A673 (cell line): Measurements from ENCODE around the gene ASIC2. TPM values are rescaled to one million over a fixed set of nuclear protein-coding genes. Genes with fewer than 3 reads are reported as not detected.

ENCODE experiments used
- BruUV-seq: library from RNA; stranded (reverse); fragments of 400-500 nt; replicated peaks from 2 replicates; lab custom pipeline; 2021; lab: Mats Ljungman, UMichigan
- CTCF ChIA-PET: fragments of 300-600 bp; sonication (Branson Sonifier 250); formaldehyde crosslinking; loops from one replicate; lab custom pipeline; 2022; ENCODE audit warnings: antibody characterized with exemption; lab: Charles Lee
- POLR2A ChIA-PET: fragments of 300-600 bp; sonication (Branson Sonifier 250); formaldehyde crosslinking; loops from one replicate; lab custom pipeline; 2022; ENCODE audit warnings: antibody characterized with exemption; ENCODE audit not compliant: low non-redundant PET; lab: Charles Lee
- DNase-seq: peaks from one replicate; pipeline ENCODE4 v3.0.0-alpha.2; 2015; ENCODE audit warnings: low spot score
- H3K27ac ChIP-seq: fragments of 200-600 bp; sonication (generic); 2 replicates; pipeline ENCODE4 v1.5.1; 2016; ENCODE audit warnings: mixed run types, low read depth, mild to moderate bottlenecking, mixed read lengths, antibody characterized with exemption, low read length; ENCODE audit not compliant: poor library complexity, severe bottlenecking
- H3K27me3 ChIP-seq: fragments of 200-600 bp; sonication (generic); replicated peaks from 2 replicates; pipeline ENCODE4 v1.6.1; 2017; ENCODE audit warnings: mixed run types, low read depth, mild to moderate bottlenecking, mixed read lengths, antibody characterized with exemption, low read length; ENCODE audit not compliant: insufficient read depth, poor library complexity
- H3K36me3 ChIP-seq: fragments of 200-600 bp; sonication (generic); 2 replicates; pipeline ENCODE4 v1.6.1; 2016; ENCODE audit warnings: mixed run types, mild to moderate bottlenecking, mixed read lengths, antibody characterized with exemption, low read length; ENCODE audit not compliant: insufficient read depth, poor library complexity, severe bottlenecking
- H3K4me1 ChIP-seq: fragments of 200-600 bp; sonication (generic); 2 replicates; pipeline ENCODE4 v1.6.1; 2017; ENCODE audit warnings: mixed run types, mild to moderate bottlenecking, mixed read lengths, antibody characterized with exemption, low read length; ENCODE audit not compliant: insufficient read depth, poor library complexity, severe bottlenecking
- H3K4me3 ChIP-seq: fragments of 200-600 bp; sonication (generic); 2 replicates; pipeline ENCODE4 v1.5.1; 2016; ENCODE audit warnings: low read depth, mixed run types, mild to moderate bottlenecking, mixed read lengths, low read length; ENCODE audit not compliant: poor library complexity, severe bottlenecking
- H3K9me3 ChIP-seq: fragments of 200-600 bp; sonication (generic); 2 replicates; pipeline ENCODE4 v1.6.1; 2016; ENCODE audit warnings: mixed run types, low read depth, mild to moderate bottlenecking, mixed read lengths, antibody characterized with exemption, low read length; ENCODE audit not compliant: poor library complexity, severe bottlenecking
- CTCF ChIP-seq: fragments of 300-800, 200-600 bp; sonication (generic); conservative IDR thresholded peaks from 2 replicates; pipeline ENCODE4 v1.5.1; 2017; ENCODE audit warnings: low read depth, mild to moderate bottlenecking, antibody characterized with exemption, low read length, moderate library complexity, mixed read lengths
- EZH2 ChIP-seq: fragments of 200-600 bp; sonication (generic); IDR thresholded peaks from 2 replicates; pipeline ENCODE4 v1.6.1; 2017; ENCODE audit warnings: borderline replicate concordance, low read depth, mild to moderate bottlenecking, mixed read lengths, antibody characterized with exemption, low read length; ENCODE audit not compliant: poor library complexity, severe bottlenecking
- intact Hi-C: fragments of 100-400 bp; cut with micrococcal nuclease; formaldehyde crosslinking; loops from one replicate; pipeline ENCODE4 v1.10.0; 2022; ENCODE audit not compliant: unreplicated experiment
- total RNA-seq: library from RNA; stranded (reverse); gene quantifications from 2 replicates; pipeline ENCODE4 v1.2.3, GENCODE V29; 2021

Gene ASIC2
- total RNA-seq, 1 experiment from 2014 or later, result 8.6 TPM

GRCh38 chr17:33214996-33215395 is 78.1 kb downstream of the ASIC2 start:
- H3K9me3 ChIP-seq, result no peaks in the 10 kb centered on the region
- ChIA-PET CTCF (interaction anchor here (1.0 kb wide), 1 partner anchor 216 kb away, joined by 3 read pairs; no protein-coding TSS in a partner anchor), POLR2A (interaction anchor here (0.7 kb wide), 1 partner anchor 43 kb away, joined by 3 read pairs; no protein-coding TSS in a partner anchor)
- H3K4me1 ChIP-seq, result peaks cover 24% of the 10 kb centered on the region
- no TSS peak for BruUV-seq
- no peak overlapping the region for H3K4me3 ChIP-seq
- no peak overlapping the region for H3K27ac ChIP-seq
- intact Hi-C loops, result no loop called here
- no peak for DNase-seq
- TF ChIP-seq CTCF (no peak), EZH2 (no peak)
- no peaks in the 10 kb centered on the region for H3K36me3 ChIP-seq
- H3K27me3 ChIP-seq, result no peaks in the 10 kb centered on the region

- Histone ChIP-seq H3K9me3 (no peaks in the 10 kb centered on the region), H3K4me1 (no peaks in the 10 kb centered on the region), H3K27ac (no peak overlapping the region), H3K36me3 (no peaks in the 10 kb centered on the region), H3K27me3 (no peaks in the 10 kb centered on the region), H3K4me3 (no peak overlapping the region)
- no TSS peak for BruUV-seq
- no peak for DNase-seq
- CTCF ChIA-PET, result no interaction called here
- POLR2A ChIA-PET, result interaction anchor here (0.6 kb wide), 1 partner anchor 64 kb away, joined by 6 read pairs; no protein-coding TSS in a partner anchor
- intact Hi-C loops, result no loop called here
- no peak for TF ChIP-seq EZH2
Observed at GRCh38 chr17:33210285-33210684, 82.8 kb downstream of the ASIC2 start.

GRCh38 chr17:33209671-33210070 is 83.4 kb downstream of the ASIC2 start:
- ChIA-PET POLR2A (no interaction called here), CTCF (no interaction called here)
- intact Hi-C loops, result no loop called here
- H3K9me3 ChIP-seq, result no peaks in the 10 kb centered on the region
- TF ChIP-seq EZH2 (no peak), CTCF (no peak)
- no peaks in the 10 kb centered on the region for H3K27me3 ChIP-seq
- no peaks in the 10 kb centered on the region for H3K4me1 ChIP-seq
- DNase-seq, result no peak
- H3K27ac ChIP-seq, result no peak overlapping the region
- H3K36me3 ChIP-seq, result no peaks in the 10 kb centered on the region
- no peak overlapping the region for H3K4me3 ChIP-seq
- BruUV-seq, result no TSS peak

GRCh38 chr17:33207231-33207630 is 85.9 kb downstream of the ASIC2 start:
- no peaks in the 10 kb centered on the region for H3K36me3 ChIP-seq
- peaks cover 8% of the 10 kb centered on the region for H3K4me1 ChIP-seq
- no peak for DNase-seq
- H3K9me3 ChIP-seq, result no peaks in the 10 kb centered on the region
- ChIA-PET CTCF (no interaction called here), POLR2A (no interaction called here)
- TF ChIP-seq CTCF (no peak), EZH2 (no peak)
- BruUV-seq, result no TSS peak
- H3K27me3 ChIP-seq, result no peaks in the 10 kb centered on the region
- H3K27ac ChIP-seq, result no peak overlapping the region
- intact Hi-C loops, result no loop called here
- H3K4me3 ChIP-seq, result no peak overlapping the region
